Upper lobe of right lung (tissue), 1 donor: Measurements from ENCODE around the gene ZBTB17. TPM values are rescaled to one million over a fixed set of nuclear protein-coding genes. Genes with fewer than 3 reads are reported as not detected.

Experiments
- total RNA-seq: library from RNA; stranded (reverse); fragmentation: NEBNext Ultra II Directional; extraction: Animal tissue kit (Norgen Biotek cat#: 25700); gene quantifications from one replicate; pipeline ENCODE4 v1.2.1, GENCODE V29; 2021
- donor health status: DM: no; HTN: yes; CAD: no; lungs with severe emphysema.

Gene ZBTB17
- total RNA-seq, 1 donor from 2014 or later: 42.3 TPM

Other genes starting within 250 kb of the ZBTB17 start
- gene SLC25A34, start 239.8 kb downstream of the ZBTB17 start, total RNA-seq: 3.0 TPM
- gene TMEM82, start 233.6 kb downstream of the ZBTB17 start, total RNA-seq: not detected
- 39.0 TPM for gene FBLIM1, start 217.3 kb downstream of the ZBTB17 start, total RNA-seq
- gene UQCRHL, start 168.5 kb downstream of the ZBTB17 start, total RNA-seq: 0.93 TPM
- 53.1 TPM for gene SPEN, start 128.4 kb downstream of the ZBTB17 start, total RNA-seq
- gene SRARP, start 28.1 kb upstream of the ZBTB17 start, total RNA-seq: not detected
- 10.7 TPM for gene HSPB7, start 41.9 kb upstream of the ZBTB17 start, total RNA-seq
- gene CLCNKA, start 45.9 kb upstream of the ZBTB17 start, total RNA-seq: not detected
- gene CLCNKB, start 67.7 kb upstream of the ZBTB17 start, total RNA-seq: 0.35 TPM
- gene FAM131C, start 97.5 kb upstream of the ZBTB17 start, total RNA-seq: not detected
- gene EPHA2, start 180.0 kb upstream of the ZBTB17 start, total RNA-seq: 44.8 TPM
- gene ARHGEF19, start 236.6 kb upstream of the ZBTB17 start, total RNA-seq: 11.9 TPM